ENCODE measurements around the gene PLPP2.

Gene PLPP2

GRCh38 chr19:291006-291521 lies at the start of gene PLPP2:
Gene PLPP2, minus strand, starts transcription at chr19:291403. Its CDS starts 67 bp downstream, at chr19:291336.
- no peak for DNase-seq (ENCODE audit: low read depth)

- no peak for DNase-seq (ENCODE audit: low read depth)
Measured at GRCh38 chr19:340620-341385, 49.6 kb upstream of the PLPP2 start.

GRCh38 chr19:339262-339887 lies 48.2 kb upstream of the PLPP2 start:
- no peak for DNase-seq (ENCODE audit: low read depth)

- DNase-seq (ENCODE audit: low read depth), result no peak
Measured at GRCh38 chr19:338421-338820, 47.2 kb upstream of the PLPP2 start.

GRCh38 chr19:336067-336614 lies 44.9 kb upstream of the PLPP2 start:
- no peak for DNase-seq (ENCODE audit: low read depth)

- no peak for DNase-seq (ENCODE audit: low read depth)
Measured at GRCh38 chr19:335486-336066, 44.4 kb upstream of the PLPP2 start.

GRCh38 chr19:335072-335471 lies 43.9 kb upstream of the PLPP2 start:
- DNase-seq (ENCODE audit: low read depth), result no peak

GRCh38 chr19:334296-335071 lies 43.3 kb upstream of the PLPP2 start:
- no peak for DNase-seq (ENCODE audit: low read depth)

- no peak for DNase-seq (ENCODE audit: low read depth)
Measured at GRCh38 chr19:330503-330902, 39.3 kb upstream of the PLPP2 start.

- DNase-seq (ENCODE audit: low read depth), result no peak
Measured at GRCh38 chr19:329876-330275, 38.7 kb upstream of the PLPP2 start.

GRCh38 chr19:328025-328505 lies 36.9 kb upstream of the PLPP2 start:
- DNase-seq (ENCODE audit: low read depth), result no peak

- DNase-seq (ENCODE audit: low read depth), result no peak
Measured at GRCh38 chr19:327291-328024, 36.3 kb upstream of the PLPP2 start.

GRCh38 chr19:326871-327270 lies 35.7 kb upstream of the PLPP2 start:
- no peak for DNase-seq (ENCODE audit: low read depth)

GRCh38 chr19:325937-326565 lies 34.8 kb upstream of the PLPP2 start:
- DNase-seq (ENCODE audit: low read depth), result no peak

GRCh38 chr19:325173-325936 lies 34.2 kb upstream of the PLPP2 start:
- no peak for DNase-seq (ENCODE audit: low read depth)

GRCh38 chr19:324716-325115 lies 33.5 kb upstream of the PLPP2 start:
- DNase-seq (ENCODE audit: low read depth), result no peak

- DNase-seq (ENCODE audit: low read depth), result no peak
Measured at GRCh38 chr19:322616-323015, 31.4 kb upstream of the PLPP2 start.

GRCh38 chr19:318509-318774 lies 27.2 kb upstream of the PLPP2 start:
- no peak for DNase-seq (ENCODE audit: low read depth)

- no peak for DNase-seq (ENCODE audit: low read depth)
Measured at GRCh38 chr19:317710-318508, 26.7 kb upstream of the PLPP2 start.
